HFFc6 (cell line): ENCODE results near the gene ZBTB21. TPM values are rescaled to one million over a fixed set of nuclear protein-coding genes. Genes with fewer than 3 reads are reported as not detected.
A peak's percentile ranks its signal among the peaks of the same experiment; 100 is the strongest.

Source experiments
- DNase-seq: peaks from one replicate; pipeline ENCODE4 v3.0.0-alpha.2; 2018
- H3K27ac Mint-ChIP-seq: 2 replicates; pipeline ENCODE4 v1.8.0; 2020; ENCODE audit warnings: mild to moderate bottlenecking, mixed read lengths
- H3K27me3 Mint-ChIP-seq: 2 replicates; pipeline ENCODE4 v1.8.0; 2021; ENCODE audit warnings: mild to moderate bottlenecking, moderate library complexity, mixed read lengths; ENCODE audit not compliant: insufficient read depth
- H3K36me3 Mint-ChIP-seq: 2 replicates; pipeline ENCODE4 v1.8.0; 2021; ENCODE audit warnings: low read depth, mixed read lengths
- H3K4me1 Mint-ChIP-seq: 2 replicates; pipeline ENCODE4 v1.8.0; 2020; ENCODE audit warnings: low read depth, mixed read lengths
- H3K4me3 Mint-ChIP-seq: 2 replicates; pipeline ENCODE4 v1.8.0; 2020; ENCODE audit warnings: mild to moderate bottlenecking, moderate library complexity, mixed read lengths
- H3K9me3 Mint-ChIP-seq: 2 replicates; pipeline ENCODE4 v1.8.0; 2020; ENCODE audit warnings: mild to moderate bottlenecking, mixed read lengths
- CTCF ChIP-seq: fragments of 200-600 bp; sonication (generic); IDR thresholded peaks from 2 replicates; pipeline ENCODE4 v1.5.0; 2021; ENCODE audit warnings: antibody characterized with exemption, mild to moderate bottlenecking
- total RNA-seq, 6 experiments: library from RNA; stranded (reverse); fragmentation: NEBNext Ultra II Directional; extraction: Animal tissue kit (Norgen Biotek cat#: 25700); gene quantifications; 2 replicates in 1 of 6; 3 replicates in 5 of 6; pipeline ENCODE4 v1.2.3, GENCODE V29; 2021

ZBTB21 gene
- total RNA-seq, 6 experiments from 2014 or later = 16.6 to 19.5 (median 18.9) TPM

- DNase-seq = no peak
- peaks cover 9% of the 10 kb centered on the region for H3K36me3 Mint-ChIP-seq
- H3K27me3 Mint-ChIP-seq = peaks cover 6% of the 10 kb centered on the region
- H3K4me1 Mint-ChIP-seq = peaks cover 5% of the 10 kb centered on the region; the same call in 1 of the 2 replicates
- H3K4me3 Mint-ChIP-seq = no peak overlapping the region
- peaks cover 9% of the 10 kb centered on the region for H3K9me3 Mint-ChIP-seq
- no peak for TF ChIP-seq CTCF
- H3K27ac Mint-ChIP-seq = no peak overlapping the region
Measured at GRCh38 chr21:41975391-41976272, 34.5 kb downstream of the ZBTB21 start.

- H3K9me3 Mint-ChIP-seq = peaks cover 9% of the 10 kb centered on the region
- no peak overlapping the region for H3K4me3 Mint-ChIP-seq
- no peak for DNase-seq
- TF ChIP-seq CTCF = no peak
- peaks cover 8% of the 10 kb centered on the region for H3K27me3 Mint-ChIP-seq
- no peak overlapping the region for H3K27ac Mint-ChIP-seq
- peaks cover 8% of the 10 kb centered on the region for H3K36me3 Mint-ChIP-seq
- peaks cover 3% of the 10 kb centered on the region; the same call in 1 of the 2 replicates for H3K4me1 Mint-ChIP-seq
Measured at GRCh38 chr21:41974752-41975053, 35.5 kb downstream of the ZBTB21 start.

GRCh38 chr21:41973861-41974751 is 36.1 kb downstream of the ZBTB21 start:
- Mint-ChIP-seq H3K27me3 (peaks cover 8% of the 10 kb centered on the region), H3K36me3 (peaks cover 2% of the 10 kb centered on the region), H3K9me3 (peaks cover 3% of the 10 kb centered on the region), H3K27ac (no peak overlapping the region), H3K4me3 (no peak overlapping the region), H3K4me1 (no peaks in the 10 kb centered on the region)
- no peak for DNase-seq
- peak; percentile 54 for TF ChIP-seq CTCF

GRCh38 chr21:41973427-41973831 is 36.7 kb downstream of the ZBTB21 start:
- H3K4me1 Mint-ChIP-seq = no peaks in the 10 kb centered on the region
- peaks cover 11% of the 10 kb centered on the region for H3K27me3 Mint-ChIP-seq
- H3K4me3 Mint-ChIP-seq = no peak overlapping the region
- H3K27ac Mint-ChIP-seq = no peak overlapping the region
- DNase-seq = no peak
- no peaks in the 10 kb centered on the region for H3K9me3 Mint-ChIP-seq
- no peaks in the 10 kb centered on the region for H3K36me3 Mint-ChIP-seq
- no peak for TF ChIP-seq CTCF

- Mint-ChIP-seq H3K9me3 (no peaks in the 10 kb centered on the region), H3K4me3 (no peak overlapping the region), H3K27ac (no peak overlapping the region), H3K4me1 (no peaks in the 10 kb centered on the region), H3K36me3 (no peaks in the 10 kb centered on the region), H3K27me3 (peaks cover 17% of the 10 kb centered on the region)
- no peak for DNase-seq
- no peak for TF ChIP-seq CTCF
Measured at GRCh38 chr21:41972511-41973205, 37.5 kb downstream of the ZBTB21 start.
